Middle frontal gyrus (tissue), 1 donor: ENCODE data around the gene TMEFF2.

Experiments used
- DNase-seq: peaks from one replicate; pipeline ENCODE4 v3.0.0-alpha.2; 2015; ENCODE audit warnings: low spot score; ENCODE audit errors: extremely low spot score

TMEFF2 gene

DNA sequence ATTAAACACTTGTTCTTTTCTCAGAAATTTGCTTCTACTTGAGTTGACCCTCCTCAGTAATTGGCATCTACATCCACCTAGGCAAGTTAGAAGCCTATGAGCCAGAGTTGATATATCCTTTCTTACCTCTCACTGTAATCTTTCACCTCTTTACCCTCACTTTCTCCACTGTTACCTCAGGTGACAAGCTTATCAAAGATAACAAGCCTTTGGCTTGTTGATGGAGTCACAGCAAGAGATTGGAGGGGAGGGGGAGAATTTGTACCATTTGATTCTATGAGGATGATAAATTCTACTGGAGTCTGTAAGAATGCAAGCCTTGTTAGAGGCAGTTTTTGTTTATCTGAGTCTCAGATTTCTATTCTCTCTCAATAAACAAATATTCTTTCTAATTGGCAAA lies 176.9 kb downstream of the TMEFF2 start:
- no peak for DNase-seq

GRCh38 chr2:192016265-192016664 lies 178.5 kb downstream of the TMEFF2 start:
- no peak for DNase-seq

DNA sequence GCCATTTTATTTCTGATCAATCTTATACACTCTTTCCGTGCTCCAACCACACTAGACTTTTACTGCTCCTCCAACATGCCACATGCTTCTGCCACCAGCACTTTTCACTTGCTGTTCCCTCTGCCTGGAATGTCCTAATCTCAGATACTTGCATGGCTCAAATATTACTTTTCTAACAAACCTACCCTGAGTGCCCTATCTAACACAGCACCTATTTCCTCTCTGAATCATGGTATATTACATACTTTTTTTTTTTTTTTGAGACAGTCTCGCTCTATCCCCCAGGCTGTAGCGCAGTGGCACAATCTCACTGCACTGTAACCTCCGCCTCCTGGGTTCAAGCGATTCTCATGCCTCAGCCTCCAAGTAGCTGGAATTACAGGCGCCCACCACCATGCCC lies 181.5 kb downstream of the TMEFF2 start:
- DNase-seq = no peak

GRCh38 chr2:192011196-192011595 lies 183.5 kb downstream of the TMEFF2 start:
- DNase-seq = no peak

- DNase-seq = no peak
Measured at GRCh38 chr2:192010073-192010472, 184.7 kb downstream of the TMEFF2 start.

DNA sequence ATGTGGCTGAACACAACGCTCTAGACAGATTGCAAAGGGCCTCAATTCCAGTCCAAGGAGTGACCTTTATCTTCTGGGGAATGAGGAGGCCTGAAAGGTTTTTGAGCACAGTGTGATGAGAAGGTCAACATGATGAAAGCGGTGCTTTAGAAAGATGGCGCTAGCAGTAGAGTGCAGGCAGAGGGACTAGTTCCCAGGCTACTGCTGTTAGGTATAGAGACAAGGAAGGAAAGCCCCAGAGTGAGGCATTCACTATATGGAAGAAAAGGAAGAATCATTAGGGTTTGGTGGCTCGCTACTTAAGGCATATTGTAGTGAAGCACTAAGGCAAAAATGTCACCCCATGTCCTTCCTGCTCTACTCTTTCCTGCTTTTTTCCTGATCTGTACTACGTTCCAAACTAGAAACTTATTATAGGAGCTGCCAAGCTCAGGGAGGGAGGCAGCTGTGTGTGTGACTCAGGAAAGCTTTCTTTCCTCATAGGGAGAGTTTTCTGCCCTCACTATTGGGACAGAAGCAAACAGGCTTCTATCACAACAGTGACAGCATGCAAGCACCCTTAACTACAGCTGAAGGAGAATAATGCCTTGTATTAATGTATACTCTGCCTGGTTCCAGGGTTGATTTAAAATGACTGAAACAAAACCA lies 187.0 kb downstream of the TMEFF2 start:
- no peak for DNase-seq

GRCh38 chr2:192005211-192005610 lies 189.5 kb downstream of the TMEFF2 start:
- no peak for DNase-seq

DNA sequence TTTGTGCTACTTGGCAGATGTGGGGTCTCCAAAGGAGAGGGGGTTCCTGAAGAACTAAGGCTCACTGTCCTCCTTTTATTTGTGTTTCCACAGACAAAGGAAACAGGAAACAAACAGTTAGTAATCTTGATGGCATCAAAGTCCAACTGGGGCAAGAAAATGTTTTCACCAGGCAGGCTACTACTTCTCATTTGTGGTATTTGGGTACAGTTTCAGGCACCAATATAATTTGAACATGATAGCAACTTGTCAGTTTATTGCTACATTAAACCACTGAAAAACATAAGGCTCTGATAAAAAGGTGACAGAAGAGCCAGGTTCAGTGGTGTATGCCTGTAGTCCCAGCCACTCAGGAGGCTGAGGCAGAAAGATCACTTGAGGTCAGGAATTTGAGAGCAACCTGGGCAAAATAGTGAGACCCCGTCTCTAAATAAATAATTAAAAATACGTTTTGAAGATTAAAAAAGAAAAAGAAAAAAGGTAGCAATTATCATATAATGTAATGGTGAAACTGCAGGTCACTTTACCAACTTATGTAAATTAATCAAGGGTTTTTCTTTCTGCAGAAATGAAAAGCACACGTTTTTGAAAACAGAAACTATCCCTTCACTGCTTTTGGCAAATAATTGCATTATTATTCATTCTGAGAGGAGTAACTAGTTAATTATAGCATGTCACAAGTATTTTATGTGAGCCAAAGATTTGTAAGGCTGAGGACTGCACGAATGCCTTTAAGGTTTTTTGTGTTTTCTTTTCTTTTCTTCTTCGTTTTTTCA lies 190.4 kb downstream of the TMEFF2 start:
- DNase-seq = no peak

DNA sequence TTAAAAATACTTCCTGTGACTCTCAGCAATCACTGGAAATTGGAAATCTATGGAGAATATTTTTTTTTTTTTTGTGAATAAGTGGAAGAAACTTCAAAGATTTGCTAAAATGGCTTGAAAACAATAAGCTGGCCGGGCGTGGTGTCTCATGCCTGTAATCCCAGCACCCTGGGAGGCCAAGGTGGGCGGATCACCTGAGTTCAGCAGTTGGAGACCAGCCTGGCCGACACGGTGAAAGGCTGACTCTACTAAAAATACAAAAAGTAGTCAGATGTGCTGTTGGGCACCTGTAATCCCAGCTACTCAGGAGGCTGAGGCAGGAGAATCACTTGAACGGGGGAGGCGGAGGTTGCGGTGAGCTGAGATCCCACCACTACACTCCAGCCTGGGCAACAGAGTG lies 192.3 kb downstream of the TMEFF2 start:
- no peak for DNase-seq

- no peak for DNase-seq
Measured at GRCh38 chr2:192000196-192000980, 194.3 kb downstream of the TMEFF2 start.

DNA sequence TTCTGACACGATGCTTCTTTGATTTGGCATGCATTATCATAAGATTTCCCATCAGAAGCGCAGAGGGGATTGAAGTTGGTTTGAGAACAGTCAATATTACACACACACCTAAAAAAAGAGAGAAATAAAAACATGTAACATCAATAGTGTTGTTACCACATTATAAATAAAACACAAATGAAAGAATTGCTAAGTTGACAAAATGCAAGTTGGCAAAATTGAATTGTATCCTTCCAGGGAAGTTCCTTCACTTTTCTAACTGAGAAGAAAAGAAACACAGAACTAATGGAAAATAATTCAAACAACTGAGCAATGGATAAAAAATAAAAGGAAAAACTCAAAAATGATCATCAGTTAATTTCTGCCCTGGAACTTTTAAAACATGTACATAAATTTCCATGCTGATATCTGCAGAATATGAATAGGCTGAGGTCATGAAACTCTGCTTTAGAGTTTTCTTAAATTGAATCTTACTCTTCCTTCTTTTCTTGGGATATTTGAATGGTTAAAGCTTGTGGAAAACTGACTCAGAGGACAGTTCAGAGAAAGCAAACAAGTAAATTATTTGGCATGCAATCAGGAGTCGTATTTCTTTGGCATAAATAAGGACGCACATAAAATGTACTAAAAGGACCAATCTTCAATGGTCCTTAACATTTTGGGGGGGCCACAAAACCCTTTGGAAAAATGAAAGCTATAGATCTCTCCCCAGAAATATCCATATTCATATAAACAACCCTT lies 195.5 kb downstream of the TMEFF2 start:
- DNase-seq = no peak

GRCh38 chr2:191995285-191995684 lies 199.4 kb downstream of the TMEFF2 start:
- no peak for DNase-seq

DNA sequence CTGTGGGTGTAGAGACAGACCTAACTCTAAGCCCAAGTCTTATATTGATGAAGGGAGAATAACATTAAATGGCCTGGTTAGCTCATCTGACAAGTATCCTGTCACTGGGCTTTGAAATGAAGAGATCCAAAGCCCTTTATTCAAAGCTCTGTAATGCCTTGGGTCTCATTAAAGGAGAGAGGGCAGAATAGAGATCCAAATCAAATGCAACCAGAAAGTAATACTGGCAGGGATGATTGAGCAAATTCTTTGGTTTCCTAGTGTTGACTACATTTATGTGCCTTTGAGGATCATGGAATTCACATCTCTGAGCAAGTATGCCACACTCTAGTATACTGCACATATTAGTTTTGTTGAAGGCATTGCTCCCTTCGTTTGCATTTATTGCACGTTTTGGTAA lies 200.0 kb downstream of the TMEFF2 start:
- no peak for DNase-seq

- no peak for DNase-seq
Measured at GRCh38 chr2:191991442-191991841, 203.3 kb downstream of the TMEFF2 start.

- no peak for DNase-seq
Measured at GRCh38 chr2:191985740-191986139, 209.0 kb downstream of the TMEFF2 start.

DNA sequence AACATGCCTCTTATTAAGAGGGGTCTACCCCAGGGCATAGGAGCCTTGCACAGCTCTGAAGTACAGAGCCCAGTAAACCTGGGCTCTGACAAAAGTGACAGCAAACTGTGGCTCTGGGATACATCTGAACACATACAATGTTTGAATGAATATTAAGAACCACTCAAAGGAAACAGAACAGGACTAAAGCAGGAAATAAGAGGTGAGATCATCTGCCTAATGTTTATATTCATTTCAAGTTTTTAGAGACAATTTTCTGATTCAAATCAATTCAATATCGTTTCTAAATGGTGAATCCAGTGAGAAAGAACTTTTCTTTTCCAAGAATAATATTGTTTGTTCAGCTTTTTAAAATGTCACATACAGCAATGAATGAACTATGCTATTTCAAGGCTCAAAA lies 211.1 kb downstream of the TMEFF2 start:
- DNase-seq = no peak

- no peak for DNase-seq
Measured at GRCh38 chr2:191983186-191983585, 211.5 kb downstream of the TMEFF2 start.

GRCh38 chr2:191981706-191982105 lies 213.0 kb downstream of the TMEFF2 start:
- no peak for DNase-seq

DNA sequence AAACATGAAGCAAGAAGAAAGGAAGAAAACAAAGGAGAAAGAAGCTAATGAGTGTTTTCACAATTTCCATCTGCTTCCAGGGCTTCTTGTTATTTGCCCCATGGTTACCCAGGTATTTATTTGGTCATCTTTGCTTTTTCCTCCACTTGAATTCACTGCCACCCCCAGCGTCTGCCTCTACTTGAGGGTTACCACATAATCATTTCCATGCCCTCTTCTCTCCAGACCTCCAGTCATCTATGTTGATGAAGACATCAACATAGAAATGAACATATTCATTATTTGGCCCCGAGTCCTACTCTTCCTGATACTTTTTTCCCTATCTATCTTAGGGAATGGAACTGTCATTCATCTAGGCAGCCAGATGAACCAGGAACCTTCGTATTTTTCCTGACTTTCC lies 214.2 kb downstream of the TMEFF2 start:
- no peak for DNase-seq

- DNase-seq = no peak
Measured at GRCh38 chr2:191979221-191979730, 215.5 kb downstream of the TMEFF2 start.

- DNase-seq = no peak
Measured at GRCh38 chr2:191977754-191978153, 217.0 kb downstream of the TMEFF2 start.
